NCI-H2196 treated with DMSO at 0.1 percent for 48 hours (cell line): ENCODE results near the gene CCDC87.
"Not testable (repeated sequence)": the region's sequence is repeated elsewhere in the genome, so short reads cannot be mapped to it uniquely, and the experiment has no call there.

ENCODE experiments used
- DNase-seq: peaks from one replicate; lab custom pipeline; 2025; ENCODE audit not compliant: unreplicated experiment; lab: John Stamatoyannopoulos, UW

The CCDC87 gene

GRCh38 chr11:66585447-66585846 is 7.4 kb downstream of the CCDC87 start:
- not testable (repeated sequence) for DNase-seq

GRCh38 chr11:66582565-66583147 is 10.2 kb downstream of the CCDC87 start:
- DNase-seq = not testable (repeated sequence)

DNA sequence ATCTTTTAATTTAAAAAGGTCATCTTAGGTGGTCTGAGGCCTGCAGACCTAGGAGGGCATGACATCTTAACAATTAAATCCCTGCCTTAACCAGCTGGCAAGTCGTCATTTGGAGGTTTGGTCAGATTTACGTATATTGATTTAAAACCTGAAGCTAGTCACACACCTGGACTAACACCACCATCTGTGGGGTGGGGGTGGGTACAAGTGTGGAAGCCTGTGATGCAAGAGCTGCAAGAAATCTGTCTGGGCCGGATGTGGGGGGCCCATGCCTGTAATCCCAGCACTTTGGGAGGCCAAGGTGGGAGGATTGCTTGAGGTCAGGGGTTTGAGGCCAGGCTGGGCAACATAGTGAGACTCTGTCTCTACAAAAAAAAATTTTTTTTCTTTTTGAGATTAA is 11.6 kb downstream of the CCDC87 start:
- no peak for DNase-seq

- DNase-seq = no peak
Measured at GRCh38 chr11:66580803-66581202, 12.1 kb downstream of the CCDC87 start.

DNA sequence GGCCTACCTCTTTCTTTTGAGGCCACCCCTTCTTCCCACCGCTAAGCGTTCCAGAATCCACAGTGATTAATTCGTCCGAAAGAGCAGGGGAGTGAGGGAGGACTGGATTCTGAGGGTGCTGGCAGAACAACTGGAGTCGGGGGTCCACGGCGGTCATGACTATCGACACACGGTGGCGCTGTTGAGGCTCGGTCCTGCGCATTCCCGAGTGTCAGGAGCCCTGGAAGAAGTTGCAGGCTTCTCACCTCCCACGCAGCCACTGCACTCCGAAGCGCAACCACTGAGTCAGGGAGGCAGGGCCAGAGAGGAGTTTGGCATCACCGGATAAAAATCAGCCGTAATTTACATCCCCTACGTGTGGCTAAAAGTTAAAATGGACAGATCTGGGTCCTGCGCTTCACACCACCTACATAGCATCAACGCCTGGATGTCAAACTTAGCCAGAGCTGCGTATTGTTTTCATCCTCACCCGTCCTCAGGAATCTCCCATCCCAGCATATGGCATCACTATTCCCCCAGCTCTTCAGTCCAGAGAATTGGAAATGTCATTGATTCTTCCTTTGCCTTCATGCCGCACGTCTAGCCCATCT is 13.8 kb downstream of the CCDC87 start:
- no peak for DNase-seq

- no peak for DNase-seq
Measured at GRCh38 chr11:66570850-66571180, 22.0 kb downstream of the CCDC87 start.

DNA sequence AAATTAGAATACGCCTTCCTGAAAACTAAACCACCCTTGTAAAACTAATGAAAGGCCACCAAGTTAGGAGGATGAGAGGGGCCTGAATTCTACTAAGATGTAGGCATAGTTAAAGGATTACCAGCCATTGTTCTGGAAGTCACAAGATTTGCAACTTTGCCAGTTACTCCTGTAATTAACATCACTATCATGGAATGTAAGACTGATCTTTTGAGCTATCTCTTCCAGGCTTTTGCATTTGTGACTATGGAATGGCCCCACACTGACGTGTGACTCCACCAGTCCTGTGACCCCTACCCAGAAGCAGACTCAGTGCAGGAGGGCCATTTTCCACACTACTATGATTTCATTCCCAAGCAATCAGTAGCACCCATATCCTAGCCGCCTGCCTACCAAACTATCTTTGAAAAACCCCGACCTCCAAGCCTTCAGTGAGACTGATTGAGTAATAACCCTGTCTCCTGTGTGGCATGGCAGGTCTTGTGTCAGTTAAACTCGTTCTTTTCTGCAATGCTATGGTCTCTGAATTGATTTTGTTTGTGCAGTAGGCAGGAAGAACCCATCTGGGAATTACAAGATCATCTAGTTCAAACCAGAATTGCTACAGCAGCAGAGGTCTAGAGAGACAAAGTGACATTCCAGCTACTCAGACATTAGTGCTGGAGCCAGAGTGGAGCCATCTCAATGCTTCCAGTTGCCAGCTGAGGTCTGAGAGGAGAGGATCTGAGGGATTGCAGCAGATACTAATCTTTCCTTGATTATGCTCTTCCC is 22.6 kb downstream of the CCDC87 start:
- no peak for DNase-seq

DNA sequence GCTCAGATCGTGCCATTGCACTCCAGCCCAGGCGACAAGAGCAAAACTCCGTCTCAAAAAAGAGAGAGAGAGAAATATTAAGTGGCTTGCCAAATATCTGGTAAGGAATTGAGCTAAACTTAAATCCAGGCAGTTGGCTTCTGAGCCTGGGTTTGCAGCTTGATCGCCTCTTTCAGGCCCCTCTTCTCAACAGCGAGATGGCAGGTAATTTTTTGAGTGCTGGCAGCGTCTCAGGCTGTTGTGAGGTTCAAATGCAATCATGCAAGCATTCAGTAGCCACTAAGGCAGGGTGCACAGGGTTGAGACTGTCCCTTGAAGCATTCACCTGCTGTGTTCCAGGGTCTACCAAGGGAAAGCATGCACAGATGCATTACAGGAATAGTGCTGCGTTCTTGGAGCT is 23.8 kb downstream of the CCDC87 start:
- no peak for DNase-seq

DNA sequence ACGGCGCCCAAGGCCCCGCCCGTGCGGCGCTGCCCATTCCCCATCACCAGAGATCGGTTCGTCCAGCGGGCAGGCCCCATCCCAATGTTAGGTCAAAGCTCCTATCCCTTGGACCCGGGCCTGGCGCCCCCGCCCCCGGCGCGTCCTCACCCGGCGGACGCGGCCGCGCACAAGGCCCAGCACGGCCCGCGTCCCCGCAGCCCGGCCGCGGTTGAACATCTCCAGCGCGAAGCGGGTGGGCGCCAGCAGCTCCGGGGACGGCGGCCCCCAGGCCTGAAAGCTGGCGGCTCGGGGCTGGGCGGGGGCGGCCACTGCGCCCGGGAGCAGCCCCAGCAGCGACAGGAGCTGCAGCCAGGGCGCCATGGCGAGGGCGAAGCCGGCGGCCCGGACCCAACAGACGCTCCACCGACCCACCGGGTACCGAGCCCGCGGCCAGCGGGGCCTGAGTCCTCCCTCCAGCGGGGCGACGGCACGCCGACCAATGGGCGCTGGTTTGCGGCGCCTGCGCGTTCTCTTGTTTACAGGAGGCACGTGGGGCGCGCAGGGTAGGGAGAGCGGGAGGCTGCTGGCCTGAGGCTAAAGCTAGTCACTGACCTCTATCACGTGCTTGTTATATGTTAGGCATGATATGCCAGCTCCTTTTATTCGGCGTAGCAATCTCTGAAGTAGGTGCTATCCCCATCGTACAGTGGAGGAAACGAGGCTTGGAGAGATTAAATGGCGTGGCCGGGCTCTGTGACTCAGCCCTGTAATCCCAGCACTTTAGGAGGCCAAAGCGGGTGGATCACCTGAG is 24.5 kb downstream of the CCDC87 start, which contains the start of gene CTSF:
CTSF (minus strand) TSS at position 483 of the 793 bp plus-strand sequence; CDS start at position 363, 120 bp downstream.
- peak; percentile 85 for DNase-seq

DNA sequence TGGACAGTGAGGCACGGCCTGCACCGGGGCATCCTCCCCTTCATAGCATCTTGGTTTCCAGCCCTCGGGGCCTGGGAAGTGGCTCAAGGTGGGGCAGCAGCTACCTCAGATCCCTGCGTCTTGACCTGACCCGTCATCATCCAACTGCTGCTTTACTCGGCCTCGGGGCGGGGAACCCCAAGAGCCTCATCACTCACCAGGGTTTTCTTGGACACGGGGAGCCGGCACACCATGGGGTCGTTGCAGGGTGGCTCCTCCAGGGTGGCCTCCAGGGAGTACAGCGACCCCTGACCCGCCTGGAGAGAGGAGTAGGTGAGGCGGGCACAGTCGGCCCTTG is 25.1 kb downstream of the CCDC87 start:
- no peak for DNase-seq

GRCh38 chr11:66566221-66566620 is 26.6 kb downstream of the CCDC87 start:
- no peak for DNase-seq

- no peak for DNase-seq
Measured at GRCh38 chr11:66564984-66565383, 27.9 kb downstream of the CCDC87 start.

DNA sequence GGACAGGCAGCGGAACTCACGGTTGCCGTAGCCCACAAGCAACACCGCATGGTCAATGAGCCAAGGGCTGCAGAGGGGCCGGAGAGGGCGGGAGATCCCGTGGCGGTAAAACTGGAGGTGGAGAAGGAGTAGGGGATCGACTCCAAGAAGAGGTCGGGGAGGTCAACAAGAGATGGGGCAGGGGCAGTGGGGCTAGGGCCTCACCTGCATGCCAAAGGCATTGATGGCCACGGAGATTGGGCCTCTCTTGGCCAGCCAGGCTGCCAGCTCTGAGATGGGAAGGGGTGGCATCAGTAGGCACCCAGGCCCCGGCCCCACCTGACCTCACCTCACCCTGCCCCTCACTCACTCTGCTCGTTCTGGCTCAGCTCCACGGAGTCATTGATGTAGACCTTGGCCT is 28.3 kb downstream of the CCDC87 start:
- no peak for DNase-seq

DNA sequence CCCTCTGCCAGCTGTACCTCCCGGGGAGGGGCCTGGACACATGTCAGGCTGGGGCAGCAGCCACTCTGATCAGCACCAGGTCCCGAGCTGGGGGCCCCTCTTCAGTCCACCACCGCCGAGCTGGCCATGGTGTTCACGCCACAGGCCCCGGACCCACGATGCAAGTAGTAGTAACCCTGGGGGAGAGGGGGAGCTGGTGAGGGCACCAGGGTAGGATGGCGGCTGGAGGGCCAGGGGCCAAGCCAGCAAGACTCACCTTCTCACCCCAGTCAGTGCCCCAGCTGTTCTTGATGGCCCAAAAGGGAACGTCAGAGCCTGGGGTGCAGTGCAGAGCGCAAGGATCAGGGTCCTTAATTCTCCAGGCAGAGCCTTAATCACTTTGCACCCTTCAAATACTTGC is 29.0 kb downstream of the CCDC87 start:
- no peak for DNase-seq

DNA sequence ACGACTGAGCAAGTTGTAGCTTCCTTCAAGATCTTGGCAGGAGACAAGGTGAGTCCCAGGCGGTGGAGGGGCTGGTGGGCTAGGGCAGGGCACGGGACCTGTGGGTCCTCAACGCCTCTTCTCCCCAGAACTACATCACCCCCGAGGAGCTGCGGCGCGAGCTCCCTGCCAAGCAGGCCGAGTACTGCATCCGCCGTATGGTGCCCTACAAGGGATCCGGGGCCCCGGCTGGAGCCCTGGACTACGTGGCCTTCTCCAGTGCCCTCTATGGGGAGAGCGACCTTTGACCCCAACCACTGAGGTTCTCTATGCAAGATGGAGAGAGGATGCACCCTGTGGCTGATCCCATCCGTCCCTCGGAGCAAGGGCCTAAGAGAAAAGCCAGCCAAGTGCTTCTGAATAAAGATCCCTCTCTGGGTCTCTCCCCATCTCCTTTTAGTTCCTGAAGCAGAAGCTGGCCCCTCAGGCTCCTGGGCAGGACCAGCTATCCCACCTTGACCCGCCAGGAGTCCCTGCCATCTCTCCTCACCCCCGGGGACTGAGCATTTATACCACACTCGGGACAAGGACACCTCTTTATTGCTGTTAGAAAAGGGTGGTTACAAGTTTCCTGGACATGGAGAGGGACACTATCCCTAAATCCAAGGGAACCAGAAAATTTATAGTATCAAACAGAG is 29.8 kb downstream of the CCDC87 start:
- no peak for DNase-seq

GRCh38 chr11:66562275-66562674 is 30.6 kb downstream of the CCDC87 start:
- no peak for DNase-seq

DNA sequence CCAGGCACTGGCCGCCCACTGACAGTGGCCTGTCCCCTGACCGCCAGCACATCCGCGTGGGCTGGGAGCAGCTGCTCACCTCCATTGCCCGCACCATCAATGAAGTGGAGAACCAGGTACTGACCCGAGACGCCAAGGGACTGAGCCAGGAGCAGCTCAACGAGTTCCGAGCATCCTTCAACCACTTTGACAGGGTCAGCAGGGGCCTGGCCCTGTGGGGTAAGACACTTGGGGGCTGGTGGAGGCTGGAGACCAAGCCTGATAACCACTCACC is 31.0 kb downstream of the CCDC87 start:
- no peak for DNase-seq

DNA sequence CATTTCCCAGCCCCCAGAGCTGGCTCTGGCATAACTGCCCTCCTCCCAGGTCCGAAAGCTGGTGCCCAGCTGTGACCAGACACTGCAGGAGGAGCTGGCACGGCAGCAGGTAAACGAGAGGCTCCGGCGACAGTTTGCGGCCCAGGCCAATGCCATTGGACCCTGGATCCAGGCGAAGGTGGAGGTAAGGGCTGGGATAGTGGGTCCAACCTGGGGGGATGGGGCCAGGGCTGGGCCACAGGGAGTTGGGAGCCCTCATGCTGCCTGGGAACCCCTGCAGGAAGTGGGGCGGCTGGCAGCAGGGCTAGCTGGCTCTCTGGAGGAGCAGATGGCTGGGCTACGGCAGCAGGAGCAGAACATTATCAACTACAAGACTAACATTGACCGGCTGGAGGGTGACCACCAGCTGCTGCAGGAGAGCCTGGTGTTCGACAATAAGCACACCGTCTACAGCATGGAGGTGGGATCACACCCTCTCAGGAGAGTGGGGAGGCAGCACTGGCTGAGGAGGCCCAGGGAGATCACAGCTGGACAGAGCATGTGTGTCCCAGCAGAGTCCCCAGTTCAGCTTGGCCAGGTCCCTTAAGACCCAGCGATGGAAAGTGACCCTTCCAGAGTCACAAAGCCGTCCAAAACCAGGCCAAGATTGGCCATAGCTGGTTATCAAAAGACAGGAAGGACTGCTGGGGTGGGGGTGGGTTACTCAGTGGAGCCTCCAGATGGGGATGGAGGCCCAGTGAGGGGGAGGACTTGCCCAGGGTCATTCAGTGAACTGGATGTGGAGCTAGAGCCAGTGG is 31.5 kb downstream of the CCDC87 start:
- no peak for DNase-seq

DNA sequence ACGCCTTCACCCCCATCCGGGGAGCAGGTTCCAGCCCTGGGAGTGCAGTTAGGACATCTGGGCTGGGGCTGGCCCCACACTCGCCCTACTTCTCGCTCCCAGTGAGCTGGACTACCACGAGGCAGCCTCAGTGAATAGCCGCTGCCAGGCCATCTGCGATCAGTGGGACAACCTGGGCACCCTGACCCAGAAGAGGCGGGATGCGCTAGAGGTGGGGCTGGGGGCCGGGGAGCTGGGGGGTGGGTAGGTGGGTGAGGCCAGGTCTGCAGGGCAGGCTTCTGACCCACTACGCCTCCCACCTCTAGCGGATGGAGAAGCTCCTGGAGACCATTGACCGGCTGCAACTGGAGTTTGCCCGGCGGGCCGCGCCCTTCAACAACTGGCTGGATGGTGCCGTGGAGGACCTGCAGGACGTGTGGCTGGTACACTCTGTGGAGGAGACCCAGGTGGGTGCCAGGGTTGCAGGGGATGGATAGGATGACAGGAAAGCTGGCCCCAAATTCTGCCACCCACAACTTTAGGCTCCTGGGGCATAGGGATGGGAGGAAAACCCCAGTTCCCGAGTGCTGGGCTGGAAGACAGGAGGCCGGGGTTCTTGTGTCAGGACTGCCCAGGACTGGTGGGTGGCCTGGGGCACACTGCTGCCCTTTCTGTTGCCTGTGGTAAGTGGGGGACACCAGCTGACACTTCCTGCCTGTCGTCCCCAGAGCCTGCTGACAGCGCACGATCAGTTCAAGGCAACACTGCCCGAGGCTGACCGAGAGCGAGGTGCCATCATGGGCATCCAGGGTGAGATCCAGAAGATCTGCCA is 32.8 kb downstream of the CCDC87 start:
- no peak for DNase-seq
